Measurements from ENCODE around the gene FPR2.
"Not testable (repeated sequence)": the region's sequence is repeated elsewhere in the genome, so short reads cannot be mapped to it uniquely, and the experiment has no call there.

Gene FPR2

GRCh38 chr19:51739466-51740213, 21.3 kb upstream of the FPR2 start:
- peak; percentile 44 for DNase-seq

DNA sequence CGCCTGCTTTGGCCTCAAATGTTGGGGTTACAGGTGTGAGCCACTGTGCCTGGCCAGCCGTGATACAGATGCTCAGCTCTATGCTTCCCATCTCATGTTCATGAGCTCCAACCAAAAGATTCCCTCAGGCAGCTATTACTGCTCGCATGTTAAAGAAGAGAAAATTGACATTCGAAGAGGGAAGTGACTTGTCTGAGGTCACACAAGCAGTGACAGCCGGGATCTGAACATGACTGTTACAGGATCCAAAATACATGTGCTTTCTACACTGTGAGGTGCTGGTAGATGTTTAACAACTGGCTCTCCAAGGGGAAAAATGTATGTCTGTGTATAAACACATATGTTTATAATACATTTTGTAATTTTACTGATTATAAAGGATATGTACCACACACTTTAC, 20.6 kb upstream of the FPR2 start:
- no peak for DNase-seq

- DNase-seq, result peak; percentile 87
Measured at GRCh38 chr19:51742789-51743188, 18.2 kb upstream of the FPR2 start.

DNA sequence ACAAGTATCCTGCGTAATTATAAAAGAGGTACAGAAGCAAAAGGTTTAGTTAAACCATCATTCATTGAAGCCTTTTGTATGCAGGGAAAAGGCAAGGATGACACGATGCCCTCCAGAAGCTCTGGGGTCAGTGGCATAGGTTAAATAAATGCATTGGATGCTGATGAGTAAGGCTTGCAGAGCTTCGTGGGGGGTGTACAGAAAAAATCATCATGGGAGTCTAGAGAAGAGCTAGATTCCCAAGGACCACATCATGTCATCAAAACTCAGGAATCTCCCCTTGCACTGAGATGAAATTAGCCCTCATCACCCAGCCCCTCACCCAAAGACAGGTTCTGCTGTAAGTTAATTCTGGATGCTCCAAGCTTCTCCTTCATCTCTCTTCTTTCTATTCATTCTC, 17.6 kb upstream of the FPR2 start:
- peak; percentile 81 for DNase-seq

- DNase-seq, result no peak
Measured at GRCh38 chr19:51746731-51747130, 14.2 kb upstream of the FPR2 start.

- DNase-seq, result peak; percentile 70
Measured at GRCh38 chr19:51749979-51750378, 11.0 kb upstream of the FPR2 start.

GRCh38 chr19:51750400-51751094, 10.4 kb upstream of the FPR2 start:
- DNase-seq, result peak; percentile 47

DNA sequence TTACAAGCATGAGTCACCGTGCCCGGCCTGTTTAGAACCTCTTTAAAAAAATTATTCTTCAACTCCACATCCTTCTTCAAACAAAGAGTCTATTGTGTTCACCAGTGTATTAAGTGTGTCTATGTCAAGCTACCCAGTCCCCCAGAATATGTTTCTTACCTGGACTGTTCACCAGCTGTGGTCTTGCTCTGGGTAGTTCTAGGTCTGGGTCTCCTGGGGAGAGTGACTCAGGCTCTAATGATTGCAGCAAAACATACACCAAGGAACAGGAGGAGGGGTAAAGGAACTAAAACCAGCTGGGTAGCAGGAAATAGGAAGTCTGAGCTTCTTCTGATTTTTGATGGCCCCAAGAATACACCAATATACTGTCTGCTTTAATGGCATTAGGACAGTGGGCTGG, 9.3 kb upstream of the FPR2 start, which contains the start of gene FPR1:
Gene FPR1 (minus strand): TSS at position 224 of the 400 bp plus-strand sequence. CDS start 4,884 bp downstream, outside the sequence.
- DNase-seq, result peak; percentile 57

GRCh38 chr19:51754109-51754508, 6.9 kb upstream of the FPR2 start:
- no peak for DNase-seq

GRCh38 chr19:51754770-51755169, 6.2 kb upstream of the FPR2 start:
- no peak for DNase-seq

GRCh38 chr19:51755571-51755970, 5.4 kb upstream of the FPR2 start:
- DNase-seq, result no peak

DNA sequence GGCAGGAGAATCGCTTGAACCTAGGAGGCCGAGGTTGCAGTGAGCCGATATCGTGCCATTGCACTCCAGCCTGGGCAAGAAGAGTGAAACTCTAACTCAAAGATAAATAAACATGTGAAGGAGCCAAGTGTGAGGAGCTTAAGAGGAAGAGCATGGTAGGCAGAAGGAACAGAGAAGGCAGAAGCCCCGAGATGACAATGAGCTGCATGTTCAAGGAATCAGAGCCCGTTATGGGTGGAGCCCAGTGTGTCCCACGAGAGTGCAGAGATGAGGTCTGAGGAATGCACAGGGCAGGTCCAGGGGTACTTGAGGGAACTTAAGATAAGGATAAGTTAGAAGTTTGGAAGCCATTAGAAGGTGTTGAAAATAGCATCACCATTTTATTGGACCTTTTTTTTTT, 716 bp downstream of the FPR2 start:
- DNase-seq, result no peak

GRCh38 chr19:51765086-51765485, 4.1 kb downstream of the FPR2 start:
- no peak for DNase-seq

DNA sequence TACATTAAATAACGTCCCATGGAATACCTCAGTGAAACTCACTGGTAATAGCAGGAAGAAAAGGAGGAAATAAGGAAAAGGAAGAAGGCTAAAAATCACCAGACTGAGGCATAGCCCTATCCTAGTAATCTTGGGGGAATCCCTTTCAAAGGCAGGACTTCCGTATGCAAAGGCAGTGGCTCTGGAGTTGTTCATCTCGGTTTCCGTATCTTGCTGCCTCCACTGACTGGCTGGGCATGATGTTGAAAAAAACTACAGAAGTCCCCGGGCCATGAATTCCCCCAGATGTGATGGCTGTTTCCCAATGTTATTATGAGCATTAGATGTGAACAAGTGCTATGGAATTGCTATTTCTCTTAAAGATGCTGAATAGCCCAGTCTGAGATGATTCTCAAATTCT, 5.5 kb downstream of the FPR2 start:
- DNase-seq, result no peak

- no peak for DNase-seq
Measured at GRCh38 chr19:51771376-51772130, 10.6 kb downstream of the FPR2 start.

DNA sequence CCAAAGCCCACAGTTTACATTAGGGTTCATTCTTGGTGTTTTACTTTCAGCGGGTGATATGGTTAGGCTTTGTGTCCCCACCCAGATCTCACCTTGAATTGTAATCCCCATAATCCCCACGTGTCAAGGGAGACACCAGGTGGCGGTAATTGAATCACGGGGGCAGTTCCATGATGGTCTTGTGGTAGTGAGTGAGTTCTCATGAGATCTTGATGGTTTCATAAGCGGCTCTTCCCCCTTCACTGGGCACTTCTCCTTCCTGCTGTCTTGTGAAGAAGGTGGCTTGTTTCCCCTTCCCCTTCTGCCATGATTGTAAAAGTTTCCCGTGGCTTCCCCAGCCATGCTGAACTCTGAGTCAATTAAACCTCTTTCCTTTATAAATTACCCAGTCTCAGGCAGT, 12.0 kb downstream of the FPR2 start:
- DNase-seq, result no peak

DNA sequence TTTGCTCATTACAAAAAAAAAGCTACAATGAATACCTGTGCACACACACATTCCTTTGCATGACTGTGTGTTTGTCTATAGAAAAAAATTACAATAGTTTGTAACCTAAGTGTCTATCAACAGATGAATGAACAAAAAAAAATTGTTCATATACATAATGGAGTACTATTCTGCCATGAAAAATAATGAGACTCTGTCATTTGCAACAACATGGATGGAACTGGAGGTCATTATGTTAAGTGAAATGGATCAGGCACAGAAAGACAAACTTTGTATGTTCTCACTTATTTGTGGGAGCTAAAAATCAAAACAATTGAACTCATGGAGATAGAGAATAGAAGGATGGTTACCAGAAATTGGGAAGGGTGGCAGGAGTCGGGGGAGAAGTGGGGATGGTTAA, 15.6 kb downstream of the FPR2 start:
- DNase-seq, result not testable (repeated sequence)

GRCh38 chr19:51777570-51778462, 16.8 kb downstream of the FPR2 start:
- peak; percentile 82 for DNase-seq

GRCh38 chr19:51779181-51779580, 18.2 kb downstream of the FPR2 start:
- no peak for DNase-seq

- DNase-seq, result no peak
Measured at GRCh38 chr19:51779703-51780102, 18.7 kb downstream of the FPR2 start.

- no peak for DNase-seq
Measured at GRCh38 chr19:51780270-51780669, 19.3 kb downstream of the FPR2 start.

- no peak for DNase-seq
Measured at GRCh38 chr19:51781999-51782398, 21.0 kb downstream of the FPR2 start.
